ENCODE data around the gene WDR33. TPM values are rescaled to one million over a fixed set of nuclear protein-coding genes. Genes with fewer than 3 reads are reported as not detected.

WDR33 gene
- total RNA-seq, 1 donor from 2014 or later: 41.2 TPM

GRCh38 chr2:127695491-127696472, 115.2 kb downstream of the WDR33 start:
- DNase-seq (ENCODE audit: low spot score): peak; percentile 62

- DNase-seq (ENCODE audit: low spot score): no peak
These were observed 116.0 kb downstream of the WDR33 start for GRCh38 chr2:127694986-127695385.

GRCh38 chr2:127690696-127691095, 120.3 kb downstream of the WDR33 start:
- DNase-seq (ENCODE audit: low spot score): no peak

GRCh38 chr2:127688405-127688804, 122.6 kb downstream of the WDR33 start:
- DNase-seq (ENCODE audit: low spot score): no peak

GRCh38 chr2:127685410-127686080, 125.4 kb downstream of the WDR33 start:
- peak; percentile 70 for DNase-seq (ENCODE audit: low spot score)

GRCh38 chr2:127683757-127684156, 127.2 kb downstream of the WDR33 start:
- DNase-seq (ENCODE audit: low spot score): peak; percentile 73

GRCh38 chr2:127683056-127683455, 127.9 kb downstream of the WDR33 start:
- no peak for DNase-seq (ENCODE audit: low spot score)

- DNase-seq (ENCODE audit: low spot score): peak; percentile 84
These were observed 128.8 kb downstream of the WDR33 start for GRCh38 chr2:127681976-127682857.

- no peak for DNase-seq (ENCODE audit: low spot score)
These were observed 129.6 kb downstream of the WDR33 start for GRCh38 chr2:127681288-127681804.

- DNase-seq (ENCODE audit: low spot score): no peak
These were observed 130.2 kb downstream of the WDR33 start for GRCh38 chr2:127680706-127681287.

- no peak for DNase-seq (ENCODE audit: low spot score)
These were observed 131.2 kb downstream of the WDR33 start for GRCh38 chr2:127679680-127680361.

- DNase-seq (ENCODE audit: low spot score): no peak
These were observed 132.0 kb downstream of the WDR33 start for GRCh38 chr2:127678991-127679390.

- no peak for DNase-seq (ENCODE audit: low spot score)
These were observed 132.4 kb downstream of the WDR33 start for GRCh38 chr2:127678531-127678930.

- no peak for DNase-seq (ENCODE audit: low spot score)
These were observed 134.1 kb downstream of the WDR33 start for GRCh38 chr2:127676906-127677305.

- DNase-seq (ENCODE audit: low spot score): peak; percentile 51
These were observed 135.4 kb downstream of the WDR33 start, which contains the start of gene LIMS2 for GRCh38 chr2:127675331-127676261. LIMS2 (minus strand) TSS chr2:127675530; CDS start chr2:127675024, 506 bp downstream.

GRCh38 chr2:127674241-127675209, 136.4 kb downstream of the WDR33 start:
- peak; percentile 34 for DNase-seq (ENCODE audit: low spot score)

GRCh38 chr2:127673291-127674069, 137.5 kb downstream of the WDR33 start:
- DNase-seq (ENCODE audit: low spot score): no peak

Data from umbilical cord (tissue), 2 donors.